T-helper 17 cell (primary cell): ENCODE data around the gene ZIC1. TPM values are rescaled to one million over a fixed set of nuclear protein-coding genes. Genes with fewer than 3 reads are reported as not detected.

Experiments
- ATAC-seq: fragments of 150-1000 bp; cut with Tn5 transposase; 2 replicates; pipeline ENCODE4 v1.10.0; 2021; ENCODE audit warnings: mild to moderate bottlenecking, moderate library complexity
- DNase-seq, 3 donors: peaks; one replicate each; pipeline versions ENCODE4 v3.0.0 to v3.0.0-alpha.2; 2020 to 2021
- H3K9me3 ChIP-seq: one replicate; pipeline ENCODE4 v1.7.0; 2013; ENCODE audit warnings: low read length, mild to moderate bottlenecking; ENCODE audit not compliant: control insufficient read depth, poor library complexity, severe bottlenecking
- H3K27ac Mint-ChIP-seq: one replicate; pipeline ENCODE4 v1.8.0; 2022; ENCODE audit warnings: mild to moderate bottlenecking, moderate library complexity, mixed read lengths
- H3K27me3 Mint-ChIP-seq: one replicate; pipeline ENCODE4 v1.8.0; 2022; ENCODE audit warnings: mixed read lengths
- H3K36me3 Mint-ChIP-seq: one replicate; pipeline ENCODE4 v1.8.0; 2022; ENCODE audit warnings: low read depth, mixed read lengths
- H3K4me1 Mint-ChIP-seq: one replicate; pipeline ENCODE4 v1.8.0; 2022; ENCODE audit warnings: mild to moderate bottlenecking, mixed read lengths
- H3K4me3 Mint-ChIP-seq: one replicate; pipeline ENCODE4 v1.8.0; 2022; ENCODE audit warnings: mild to moderate bottlenecking, moderate library complexity, mixed read lengths
- total RNA-seq, 4 donors: library from RNA in 2 of 4; stranded (reverse) in 2 of 4; gene quantifications; one replicate each; pipeline ENCODE4 v1.2.3 and lab custom pipeline; 2022 to 2026

Gene ZIC1
- total RNA-seq, 2 donors from 2014 or later = not detected

- Mint-ChIP-seq H3K27ac (no peak overlapping the region), H3K27me3 (peaks cover 80% of the 10 kb centered on the region), H3K36me3 (peaks cover 10% of the 10 kb centered on the region), H3K4me1 (no peaks in the 10 kb centered on the region), H3K4me3 (no peak overlapping the region)
- H3K9me3 ChIP-seq = peaks cover 5% of the 10 kb centered on the region
- DNase-seq = no peak
- ATAC-seq = no peak
These were observed 4.3 kb upstream of the ZIC1 start for GRCh38 chr3:147404800-147405230.

GRCh38 chr3:147405231-147406027, 3.7 kb upstream of the ZIC1 start:
- Mint-ChIP-seq H3K27me3 (peaks cover 78% of the 10 kb centered on the region), H3K4me3 (no peak overlapping the region), H3K4me1 (no peaks in the 10 kb centered on the region), H3K27ac (no peak overlapping the region), H3K36me3 (peaks cover 10% of the 10 kb centered on the region)
- H3K9me3 ChIP-seq = peaks cover 5% of the 10 kb centered on the region
- DNase-seq = no peak
- ATAC-seq = no peak

GRCh38 chr3:147406028-147406931, 2.9 kb upstream of the ZIC1 start, which contains the start of gene ZIC4:
Gene ZIC4, minus strand, starts transcription at chr3:147406543. Its CDS starts 3,746 bp downstream, at chr3:147402797.
- peaks cover 5% of the 10 kb centered on the region for H3K9me3 ChIP-seq
- peaks cover 10% of the 10 kb centered on the region for H3K36me3 Mint-ChIP-seq
- H3K4me3 Mint-ChIP-seq = no peak within 1 kb of the TSS
- ATAC-seq (no peak), DNase-seq (no peak)
- no peak within 1 kb of the TSS for H3K27ac Mint-ChIP-seq
- peaks cover 1% of the 10 kb centered on the region for H3K4me1 Mint-ChIP-seq
- peaks cover 82% of the 10 kb centered on the region for H3K27me3 Mint-ChIP-seq

GRCh38 chr3:147407114-147407497, 2.1 kb upstream of the ZIC1 start:
- H3K9me3 ChIP-seq = peaks cover 5% of the 10 kb centered on the region
- DNase-seq (no peak), ATAC-seq (no peak)
- Mint-ChIP-seq H3K4me1 (peaks cover 6% of the 10 kb centered on the region), H3K27ac (no peak overlapping the region), H3K36me3 (peaks cover 13% of the 10 kb centered on the region), H3K4me3 (no peak overlapping the region), H3K27me3 (peaks cover 82% of the 10 kb centered on the region)

GRCh38 chr3:147407498-147408187, 1.5 kb upstream of the ZIC1 start:
- peak overlapping the region; percentile 31 for H3K4me3 Mint-ChIP-seq
- DNase-seq = no peak

GRCh38 chr3:147408188-147409100, 721 bp upstream of the ZIC1 start:
- H3K9me3 ChIP-seq = peaks cover 5% of the 10 kb centered on the region
- no peak for ATAC-seq
- H3K36me3 Mint-ChIP-seq = peaks cover 11% of the 10 kb centered on the region
- H3K4me3 Mint-ChIP-seq = no peak overlapping the region
- DNase-seq = no peak
- peaks cover 82% of the 10 kb centered on the region for H3K27me3 Mint-ChIP-seq
- H3K4me1 Mint-ChIP-seq = peaks cover 6% of the 10 kb centered on the region
- peak overlapping the region; percentile 11 for H3K27ac Mint-ChIP-seq

More at GRCh38 chr3:147407498-147408187, 1.5 kb upstream of the ZIC1 start:
- ATAC-seq = no peak
- H3K36me3 Mint-ChIP-seq = peaks cover 13% of the 10 kb centered on the region
- peaks cover 6% of the 10 kb centered on the region for H3K4me1 Mint-ChIP-seq
- H3K27me3 Mint-ChIP-seq = peaks cover 81% of the 10 kb centered on the region
- H3K27ac Mint-ChIP-seq = peak overlapping the region; percentile 11
- peaks cover 5% of the 10 kb centered on the region for H3K9me3 ChIP-seq

- ATAC-seq = no peak
- Mint-ChIP-seq H3K4me3 (no peak overlapping the region), H3K27me3 (peaks cover 76% of the 10 kb centered on the region), H3K27ac (no peak overlapping the region), H3K4me1 (peaks cover 6% of the 10 kb centered on the region), H3K36me3 (peaks cover 8% of the 10 kb centered on the region)
- peaks cover 5% of the 10 kb centered on the region for H3K9me3 ChIP-seq
- DNase-seq = no peak
These were observed 956 bp downstream of the ZIC1 start for GRCh38 chr3:147410116-147410525.

GRCh38 chr3:147410526-147411237, 1.5 kb downstream of the ZIC1 start:
- Mint-ChIP-seq H3K4me1 (peaks cover 6% of the 10 kb centered on the region), H3K27me3 (peaks cover 76% of the 10 kb centered on the region), H3K27ac (peak overlapping the region; percentile 71), H3K4me3 (peak overlapping the region; percentile 69), H3K36me3 (peaks cover 8% of the 10 kb centered on the region)
- peaks cover 5% of the 10 kb centered on the region for H3K9me3 ChIP-seq
- ATAC-seq = no peak
- DNase-seq = no peak

GRCh38 chr3:147411238-147411814, 2.2 kb downstream of the ZIC1 start:
- peaks cover 70% of the 10 kb centered on the region for H3K27me3 Mint-ChIP-seq
- H3K9me3 ChIP-seq = peaks cover 5% of the 10 kb centered on the region
- H3K4me1 Mint-ChIP-seq = peaks cover 6% of the 10 kb centered on the region
- peaks cover 8% of the 10 kb centered on the region for H3K36me3 Mint-ChIP-seq
- ATAC-seq (no peak), DNase-seq (no peak)
- H3K27ac Mint-ChIP-seq = peak overlapping the region; percentile 71
- H3K4me3 Mint-ChIP-seq = peak overlapping the region; percentile 69

- no peak for ATAC-seq
- peak overlapping the region; percentile 71 for H3K27ac Mint-ChIP-seq
These were observed 2.7 kb downstream of the ZIC1 start for GRCh38 chr3:147411815-147412241.

GRCh38 chr3:147412261-147412916, 3.2 kb downstream of the ZIC1 start:
- DNase-seq = no peak

More at GRCh38 chr3:147411815-147412241, 2.7 kb downstream of the ZIC1 start:
- Mint-ChIP-seq H3K36me3 (peaks cover 8% of the 10 kb centered on the region), H3K27me3 (peaks cover 67% of the 10 kb centered on the region), H3K4me1 (peaks cover 6% of the 10 kb centered on the region), H3K4me3 (peak overlapping the region; percentile 47)
- peaks cover 5% of the 10 kb centered on the region for H3K9me3 ChIP-seq
- no peak for DNase-seq

More at GRCh38 chr3:147412261-147412916, 3.2 kb downstream of the ZIC1 start:
- H3K4me1 Mint-ChIP-seq = peaks cover 6% of the 10 kb centered on the region
- peak overlapping the region; percentile 47 for H3K4me3 Mint-ChIP-seq
- no peak for ATAC-seq
- H3K36me3 Mint-ChIP-seq = peaks cover 8% of the 10 kb centered on the region
- peaks cover 5% of the 10 kb centered on the region for H3K9me3 ChIP-seq
- peaks cover 67% of the 10 kb centered on the region for H3K27me3 Mint-ChIP-seq
- no peak overlapping the region for H3K27ac Mint-ChIP-seq
